Muscle layer of colon (tissue), 2 donors: Measurements from ENCODE around the gene ABLIM3.

ENCODE experiments used
- H3K27ac ChIP-seq: one replicate; pipeline ENCODE4 v1.7.0; 2013; ENCODE audit warnings: low read depth, mild to moderate bottlenecking, low read length, moderate library complexity
- H3K27me3 ChIP-seq, 2 donors: one replicate each; pipeline ENCODE4 v1.7.0; 2013; ENCODE audit warnings: low read length in 2 of 2, mild to moderate bottlenecking in 2 of 2; ENCODE audit not compliant: insufficient read depth in 2 of 2, control insufficient read depth in 1 of 2
- H3K36me3 ChIP-seq: one replicate; pipeline ENCODE4 v1.7.0; 2013; ENCODE audit warnings: mild to moderate bottlenecking, low read length; ENCODE audit not compliant: insufficient read depth
- H3K4me1 ChIP-seq: one replicate; pipeline ENCODE4 v1.7.0; 2013; ENCODE audit warnings: mild to moderate bottlenecking, low read length; ENCODE audit not compliant: insufficient read depth
- H3K4me3 ChIP-seq, 2 donors: one replicate each; pipeline ENCODE4 v1.7.0; 2013; ENCODE audit warnings: low read length in 2 of 2, low read depth in 1 of 2, mild to moderate bottlenecking in 1 of 2, moderate library complexity in 1 of 2
- H3K9ac ChIP-seq: one replicate; pipeline ENCODE4 v1.7.0; 2013; ENCODE audit warnings: low read length
- H3K9me3 ChIP-seq: one replicate; pipeline ENCODE4 v1.7.0; 2013; ENCODE audit warnings: mild to moderate bottlenecking, low read length
- donor health status: abdominal sarcoma.
- donor health status: Adenocarcinoma of cecum.

Gene ABLIM3

DNA sequence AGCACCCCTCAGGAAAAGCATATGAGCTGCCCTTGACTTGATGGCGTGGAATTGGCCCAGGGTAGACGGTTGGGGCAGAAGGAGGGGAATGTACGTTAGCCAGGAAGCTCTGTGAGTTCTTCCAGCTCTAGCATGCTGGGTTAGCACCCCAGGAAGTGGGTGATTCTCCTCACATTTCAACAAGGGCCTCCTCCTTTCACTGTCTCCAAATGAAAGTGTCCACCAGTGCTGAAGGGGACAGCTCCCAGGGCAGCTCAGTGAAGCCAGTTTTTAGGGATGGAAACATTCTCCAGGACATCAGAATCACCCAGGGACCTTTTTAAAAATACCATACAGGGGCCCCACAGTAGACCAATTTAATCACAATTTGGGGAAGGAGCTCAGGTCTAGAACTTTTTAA is 113.2 kb downstream of the ABLIM3 start:
- Histone ChIP-seq H3K27me3 (no peaks in the 10 kb centered on the region), H3K4me3 (no peak overlapping the region), H3K27ac (no peak overlapping the region), H3K9me3 (no peaks in the 10 kb centered on the region), H3K9ac (no peak overlapping the region), H3K36me3 (no peaks in the 10 kb centered on the region), H3K4me1 (no peaks in the 10 kb centered on the region)

DNA sequence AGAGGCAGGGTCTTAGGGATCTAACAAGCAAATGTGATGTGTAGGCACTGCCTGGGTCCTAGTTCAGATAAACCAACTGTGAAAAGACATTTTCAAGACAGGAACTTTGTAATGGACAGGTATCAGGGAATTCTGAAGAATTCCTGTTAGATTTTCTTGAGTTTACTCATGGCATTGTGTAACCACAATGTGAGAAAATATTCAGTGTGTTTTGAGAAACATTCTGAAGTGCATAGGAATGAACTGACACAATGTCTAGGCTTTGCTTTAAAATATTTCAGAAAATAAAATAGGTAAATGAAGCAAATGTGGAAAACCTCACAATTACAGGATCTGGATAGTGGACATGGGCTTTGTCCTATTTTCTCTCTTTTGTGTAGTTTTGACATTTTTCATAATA is 115.2 kb downstream of the ABLIM3 start:
- H3K27ac ChIP-seq, result no peak overlapping the region
- no peaks in the 10 kb centered on the region for H3K27me3 ChIP-seq
- no peaks in the 10 kb centered on the region for H3K36me3 ChIP-seq
- no peaks in the 10 kb centered on the region for H3K4me1 ChIP-seq
- no peak overlapping the region for H3K9ac ChIP-seq
- no peaks in the 10 kb centered on the region for H3K9me3 ChIP-seq
- H3K4me3 ChIP-seq, result no peak overlapping the region

DNA sequence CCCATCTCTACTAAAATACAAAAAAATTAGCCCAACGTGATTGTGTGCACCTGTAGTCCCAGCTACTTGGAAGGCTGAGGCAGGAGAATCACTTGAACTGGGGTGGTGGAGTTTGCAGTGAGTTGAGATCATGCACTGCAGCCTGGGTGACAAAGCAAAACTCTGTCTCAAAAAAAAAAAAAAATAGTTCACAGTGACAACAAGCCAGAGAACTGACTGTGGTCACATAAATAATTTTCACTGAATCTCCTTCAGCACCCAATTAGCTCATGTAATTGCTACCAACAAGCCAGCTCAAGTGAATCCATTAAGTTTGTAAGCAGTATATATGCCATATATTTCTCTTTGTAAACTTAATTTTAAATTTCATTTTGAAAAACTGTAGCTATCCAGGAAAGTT is 115.8 kb downstream of the ABLIM3 start:
- no peak overlapping the region for H3K27ac ChIP-seq
- no peaks in the 10 kb centered on the region for H3K27me3 ChIP-seq
- no peaks in the 10 kb centered on the region for H3K9me3 ChIP-seq
- H3K4me1 ChIP-seq, result no peaks in the 10 kb centered on the region
- no peak overlapping the region for H3K4me3 ChIP-seq
- no peaks in the 10 kb centered on the region for H3K36me3 ChIP-seq
- no peak overlapping the region for H3K9ac ChIP-seq

DNA sequence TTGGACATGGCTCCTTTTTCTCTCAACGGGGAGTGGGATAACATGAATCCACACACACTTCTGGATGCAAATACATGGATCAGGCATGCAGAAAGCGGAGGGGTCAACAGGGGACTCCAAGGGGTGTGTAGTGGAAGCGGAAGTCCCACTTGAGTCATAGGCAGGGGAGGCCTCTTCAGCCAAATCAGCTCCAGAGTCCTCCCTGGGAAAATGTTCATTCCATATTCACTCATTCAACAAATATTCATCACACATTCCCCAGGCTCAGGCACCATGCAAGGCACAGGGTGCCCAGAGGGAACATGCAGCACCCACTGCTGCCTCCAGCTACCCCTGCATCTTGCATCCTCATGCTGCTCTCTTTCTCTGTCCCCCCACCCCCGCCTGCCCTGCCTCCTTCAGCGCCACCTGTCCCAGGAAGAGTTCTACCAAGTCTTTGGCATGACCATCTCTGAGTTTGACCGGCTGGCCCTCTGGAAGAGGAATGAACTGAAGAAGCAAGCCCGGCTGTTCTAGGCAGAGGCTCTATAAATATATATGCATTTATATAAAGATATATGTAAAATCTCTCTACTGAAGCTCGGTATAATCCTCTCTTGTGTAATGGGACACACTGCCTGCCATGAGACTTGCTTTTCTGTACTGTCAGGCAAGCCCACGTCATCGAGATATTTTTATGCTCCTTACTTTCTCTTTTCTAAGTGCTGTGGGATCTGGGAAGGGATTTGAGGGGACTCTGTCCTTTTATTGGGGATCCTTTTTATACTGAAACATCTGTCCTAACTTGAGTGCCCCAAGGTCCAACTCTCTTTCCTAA is 116.8 kb downstream of the ABLIM3 start:
- Histone ChIP-seq H3K9me3 (no peaks in the 10 kb centered on the region), H3K4me3 (no peak overlapping the region), H3K27ac (no peak overlapping the region), H3K36me3 (no peaks in the 10 kb centered on the region), H3K4me1 (no peaks in the 10 kb centered on the region), H3K9ac (no peak overlapping the region), H3K27me3 (no peaks in the 10 kb centered on the region)

DNA sequence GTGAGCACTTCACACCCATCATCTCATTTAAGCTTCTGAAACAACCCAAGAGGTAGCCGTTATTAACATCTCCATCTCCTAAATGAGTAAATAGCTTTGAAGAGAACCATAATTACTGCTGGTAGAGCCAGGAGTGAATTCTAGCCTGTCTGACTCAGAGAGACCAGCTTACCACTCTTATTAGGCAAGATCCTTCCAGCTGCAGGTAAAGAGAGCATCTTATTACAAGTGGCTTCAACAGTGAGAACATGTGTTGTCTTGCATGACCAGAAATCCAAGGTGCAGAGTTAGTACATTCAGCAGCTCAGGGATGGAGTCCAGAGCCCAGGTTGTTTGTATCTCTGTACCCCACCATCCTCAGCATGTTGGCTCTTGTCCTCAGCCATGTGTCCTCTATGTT is 119.5 kb downstream of the ABLIM3 start:
- Histone ChIP-seq H3K27ac (no peak overlapping the region), H3K36me3 (no peaks in the 10 kb centered on the region), H3K4me1 (no peaks in the 10 kb centered on the region), H3K27me3 (no peaks in the 10 kb centered on the region), H3K4me3 (no peak overlapping the region), H3K9ac (no peak overlapping the region), H3K9me3 (no peaks in the 10 kb centered on the region)

DNA sequence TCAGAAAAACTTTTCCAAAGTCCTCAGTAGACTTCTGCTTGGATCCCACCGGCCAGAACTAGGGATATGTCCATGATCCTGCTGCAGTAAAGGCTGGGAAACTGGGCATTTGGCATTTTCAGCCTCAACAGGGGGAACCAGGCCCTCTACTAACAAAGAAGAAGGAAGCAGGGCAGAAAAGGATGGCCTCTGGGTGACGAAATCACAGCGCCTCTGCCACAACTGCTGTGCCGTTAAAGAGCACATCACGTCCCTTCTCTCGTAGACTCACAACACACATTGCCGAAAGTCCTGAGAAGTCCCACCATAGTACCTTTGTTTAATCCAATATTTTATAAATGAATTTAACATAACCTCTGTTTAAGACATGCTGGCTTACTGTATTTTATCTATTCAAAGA is 120.0 kb downstream of the ABLIM3 start:
- Histone ChIP-seq H3K27me3 (no peaks in the 10 kb centered on the region), H3K27ac (no peak overlapping the region), H3K9ac (no peak overlapping the region), H3K4me1 (no peaks in the 10 kb centered on the region), H3K4me3 (no peak overlapping the region), H3K9me3 (no peaks in the 10 kb centered on the region), H3K36me3 (no peaks in the 10 kb centered on the region)

DNA sequence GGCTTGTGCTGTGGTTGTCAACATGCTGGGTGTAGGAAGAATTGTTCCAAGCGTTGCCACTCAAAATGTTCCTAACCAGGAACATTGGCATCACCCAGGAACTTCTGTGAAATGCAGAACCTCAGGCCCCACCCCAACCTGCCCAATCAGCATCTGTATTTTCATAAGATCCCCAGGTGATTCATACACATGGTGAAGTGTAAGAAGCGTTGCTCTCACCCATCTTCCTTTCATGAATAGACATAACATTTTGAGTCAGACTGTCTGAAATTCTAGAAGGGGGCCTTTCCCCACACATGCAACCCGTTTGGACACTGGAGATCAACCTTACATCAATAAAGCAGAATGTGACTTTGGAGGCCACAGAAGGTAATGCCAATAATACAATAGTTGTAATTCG is 121.0 kb downstream of the ABLIM3 start:
- H3K4me3 ChIP-seq, result no peak overlapping the region
- no peak overlapping the region for H3K27ac ChIP-seq
- H3K9ac ChIP-seq, result no peak overlapping the region
- H3K36me3 ChIP-seq, result no peaks in the 10 kb centered on the region
- H3K27me3 ChIP-seq, result no peaks in the 10 kb centered on the region
- H3K4me1 ChIP-seq, result no peaks in the 10 kb centered on the region
- H3K9me3 ChIP-seq, result no peaks in the 10 kb centered on the region

DNA sequence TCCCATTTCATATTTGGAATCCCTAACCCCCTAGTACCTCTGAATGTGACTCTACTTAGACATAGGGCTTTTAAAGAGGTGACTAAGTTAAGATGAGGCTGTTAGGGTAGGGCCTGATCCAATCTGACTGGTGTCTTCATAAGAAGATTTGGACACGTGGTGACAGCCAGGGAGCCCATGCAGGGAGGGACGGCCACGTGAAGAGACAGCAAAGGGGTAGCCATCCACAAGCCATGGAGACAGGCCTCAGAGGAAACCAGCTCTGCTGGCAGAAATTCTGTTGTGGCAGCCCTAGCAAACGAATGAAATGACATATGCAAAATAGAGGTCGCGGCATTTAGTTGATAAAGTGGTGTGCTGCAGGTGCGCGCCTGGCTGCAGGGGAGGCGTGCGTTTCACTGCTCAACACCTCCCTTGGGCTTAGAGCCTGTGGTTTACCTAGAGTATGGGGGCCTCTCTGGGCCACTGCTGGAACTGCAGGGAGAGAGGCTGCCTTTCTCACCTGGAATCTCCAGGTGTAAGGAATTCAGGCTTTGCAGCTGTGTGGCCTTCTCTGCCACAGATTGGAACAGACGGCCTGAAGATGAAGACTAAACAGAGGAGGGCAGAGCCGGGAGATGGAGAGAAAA is 123.3 kb downstream of the ABLIM3 start:
- Histone ChIP-seq H3K27ac (no peak overlapping the region), H3K9ac (no peak overlapping the region), H3K4me3 (no peak overlapping the region), H3K36me3 (no peaks in the 10 kb centered on the region), H3K4me1 (no peaks in the 10 kb centered on the region), H3K9me3 (no peaks in the 10 kb centered on the region), H3K27me3 (no peaks in the 10 kb centered on the region)

DNA sequence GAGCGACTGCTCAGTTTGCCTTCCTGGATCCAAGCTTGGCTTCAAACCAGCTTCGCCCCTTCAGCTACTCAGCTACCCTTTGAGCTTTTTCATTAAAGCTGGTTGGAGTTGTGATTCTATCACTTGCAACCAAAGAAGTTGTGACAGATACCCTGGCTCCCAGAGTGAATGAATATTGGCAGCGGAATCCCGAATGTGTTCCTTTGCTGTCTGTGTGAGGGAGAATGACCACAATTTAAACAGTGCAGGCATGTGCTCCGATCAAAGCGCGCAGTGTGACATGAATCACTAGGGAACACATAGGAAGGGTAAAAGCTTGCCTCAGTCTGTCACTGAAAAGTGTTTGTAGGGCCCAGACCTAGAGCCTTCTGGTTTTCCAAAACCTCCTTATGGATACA is 123.8 kb downstream of the ABLIM3 start:
- Histone ChIP-seq H3K4me1 (no peaks in the 10 kb centered on the region), H3K9ac (no peak overlapping the region), H3K4me3 (no peak overlapping the region), H3K27me3 (no peaks in the 10 kb centered on the region), H3K27ac (no peak overlapping the region), H3K9me3 (no peaks in the 10 kb centered on the region), H3K36me3 (no peaks in the 10 kb centered on the region)

DNA sequence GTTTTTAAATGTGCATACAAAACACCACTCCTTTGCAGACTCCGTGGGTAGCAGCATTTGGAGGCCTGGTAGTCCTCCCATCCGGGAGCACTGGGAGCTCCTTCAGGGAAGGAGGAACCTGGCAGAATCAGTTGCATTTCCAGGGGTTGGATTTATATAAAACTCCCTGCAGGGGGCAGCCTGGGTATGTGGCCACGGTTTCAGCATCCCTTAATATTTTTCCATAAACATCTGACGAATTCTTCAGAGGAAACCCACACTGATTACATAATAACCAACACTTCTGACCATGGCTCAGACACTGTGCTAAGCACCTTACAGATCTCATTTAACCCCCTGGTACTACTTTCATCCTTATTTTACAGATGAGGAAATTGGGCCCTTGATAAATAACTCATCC is 124.3 kb downstream of the ABLIM3 start:
- Histone ChIP-seq H3K27ac (no peak overlapping the region), H3K9ac (no peak overlapping the region), H3K27me3 (no peaks in the 10 kb centered on the region), H3K4me3 (no peak overlapping the region), H3K36me3 (no peaks in the 10 kb centered on the region), H3K9me3 (no peaks in the 10 kb centered on the region), H3K4me1 (no peaks in the 10 kb centered on the region)

DNA sequence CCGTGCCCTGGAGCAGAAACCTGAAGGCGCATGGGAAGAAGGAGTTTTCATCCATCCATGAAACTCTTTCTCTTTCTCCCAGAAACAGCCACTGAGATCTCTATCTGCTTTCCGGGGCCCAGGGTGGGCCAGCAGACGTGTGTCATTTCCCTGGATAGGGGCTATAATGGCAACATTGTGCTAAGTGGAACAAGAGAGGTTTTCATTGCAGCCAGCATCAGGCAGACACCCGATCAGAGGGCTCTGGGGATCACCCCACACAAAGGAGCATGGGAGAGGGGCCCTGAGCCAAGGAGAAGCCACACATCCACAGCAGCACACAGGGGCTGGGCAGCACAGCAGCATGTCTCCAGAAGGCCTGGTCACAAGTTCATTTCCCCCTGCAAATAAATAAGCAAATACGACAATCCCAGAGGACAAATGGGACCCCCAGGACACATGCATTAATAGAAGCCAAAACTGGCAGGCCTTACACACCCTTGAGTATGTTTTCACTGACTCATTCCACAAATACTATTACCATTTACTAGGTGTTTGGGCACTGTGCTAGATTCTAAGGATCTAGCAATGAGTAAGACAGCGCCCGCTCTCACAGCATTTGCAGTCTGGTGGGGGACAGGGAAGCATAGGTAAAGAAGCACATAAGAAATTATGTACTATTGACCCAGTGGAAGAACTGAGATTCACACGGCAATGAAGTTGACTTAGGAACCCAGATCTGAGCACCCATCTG is 126.1 kb downstream of the ABLIM3 start:
- H3K36me3 ChIP-seq, result no peaks in the 10 kb centered on the region
- H3K27ac ChIP-seq, result no peak overlapping the region
- no peaks in the 10 kb centered on the region for H3K4me1 ChIP-seq
- no peak overlapping the region for H3K4me3 ChIP-seq
- H3K27me3 ChIP-seq, result no peaks in the 10 kb centered on the region
- no peak overlapping the region for H3K9ac ChIP-seq
- H3K9me3 ChIP-seq, result no peaks in the 10 kb centered on the region
